Calu3 (cell line): ENCODE results near the gene CIBAR2. TPM values are rescaled to one million over a fixed set of nuclear protein-coding genes. Genes with fewer than 3 reads are reported as not detected.

Experiments
- BruUV-seq: library from RNA; stranded (reverse); fragments of 400-500 nt; replicated peaks from 2 replicates; lab custom pipeline; 2021; lab: Mats Ljungman, UMichigan
- CTCF ChIA-PET: fragments of 300-600 bp; sonication (Branson Sonifier 250); formaldehyde crosslinking; loops from one replicate; lab custom pipeline; 2022; ENCODE audit warnings: antibody characterized with exemption; lab: Charles Lee
- DNase-seq: peaks from one replicate; pipeline ENCODE4 v3.0.0; 2022
- H3K27ac Mint-ChIP-seq: one replicate; pipeline ENCODE4 v1.8.0; 2022; ENCODE audit warnings: mixed read lengths; ENCODE audit not compliant: unreplicated experiment
- H3K27me3 Mint-ChIP-seq: one replicate; pipeline ENCODE4 v1.8.0; 2022; ENCODE audit warnings: mixed read lengths; ENCODE audit not compliant: unreplicated experiment
- H3K36me3 Mint-ChIP-seq: one replicate; pipeline ENCODE4 v1.8.0; 2022; ENCODE audit warnings: mild to moderate bottlenecking, moderate library complexity, mixed read lengths; ENCODE audit not compliant: insufficient read depth, unreplicated experiment
- H3K4me1 Mint-ChIP-seq: one replicate; pipeline ENCODE4 v1.8.0; 2022; ENCODE audit warnings: mild to moderate bottlenecking, low read depth, mixed read lengths; ENCODE audit not compliant: unreplicated experiment
- H3K4me3 Mint-ChIP-seq: one replicate; pipeline ENCODE4 v1.8.0; 2022; ENCODE audit warnings: mild to moderate bottlenecking, low read depth, moderate library complexity, mixed read lengths; ENCODE audit not compliant: unreplicated experiment
- H3K9me3 Mint-ChIP-seq: one replicate; pipeline ENCODE4 v1.8.0; 2022; ENCODE audit warnings: low read depth, mixed read lengths; ENCODE audit not compliant: unreplicated experiment
- CTCF ChIP-seq: fragments of 200-600 bp; IDR thresholded peaks from one replicate; pipeline ENCODE4 v1.8.0; 2022; ENCODE audit warnings: antibody characterized with exemption; ENCODE audit not compliant: unreplicated experiment
- intact Hi-C: fragments of 100-400 bp; cut with micrococcal nuclease; formaldehyde crosslinking; loops from one replicate; pipeline ENCODE4 v1.10.0; 2022; ENCODE audit not compliant: unreplicated experiment
- total RNA-seq: library from RNA; stranded (reverse); gene quantifications from 2 replicates; pipeline ENCODE4 v1.2.3, GENCODE V29; 2022

CIBAR2 gene
- total RNA-seq, 1 experiment from 2014 or later: not detected

- Mint-ChIP-seq H3K27me3 (peaks cover 57% of the 10 kb centered on the region), H3K9me3 (no peaks in the 10 kb centered on the region), H3K27ac (no peak overlapping the region), H3K4me1 (peaks cover 20% of the 10 kb centered on the region), H3K36me3 (no peaks in the 10 kb centered on the region), H3K4me3 (no peak overlapping the region)
- BruUV-seq: no TSS peak
- TF ChIP-seq CTCF: no peak
- intact Hi-C loops: no loop called here
- CTCF ChIA-PET: no interaction called here
- no peak for DNase-seq
These were observed 40.8 kb upstream of the CIBAR2 start for GRCh38 chr16:85153046-85153445.

- Mint-ChIP-seq H3K4me1 (peaks cover 14% of the 10 kb centered on the region), H3K27me3 (peaks cover 56% of the 10 kb centered on the region), H3K27ac (no peak overlapping the region), H3K4me3 (no peak overlapping the region), H3K9me3 (no peaks in the 10 kb centered on the region), H3K36me3 (no peaks in the 10 kb centered on the region)
- BruUV-seq: no TSS peak
- no peak for DNase-seq
- no peak for TF ChIP-seq CTCF
- intact Hi-C loops: no loop called here
- CTCF ChIA-PET: interaction anchor here (1.2 kb wide), 1 partner anchor 20 kb away, joined by 3 read pairs; no protein-coding TSS in a partner anchor
These were observed 40.2 kb upstream of the CIBAR2 start for GRCh38 chr16:85152414-85153030.

GRCh38 chr16:85151603-85152413, 39.5 kb upstream of the CIBAR2 start:
- intact Hi-C loops: no loop called here
- Mint-ChIP-seq H3K36me3 (no peaks in the 10 kb centered on the region), H3K27ac (no peak overlapping the region), H3K4me1 (peaks cover 13% of the 10 kb centered on the region), H3K9me3 (no peaks in the 10 kb centered on the region), H3K27me3 (peaks cover 56% of the 10 kb centered on the region), H3K4me3 (no peak overlapping the region)
- DNase-seq: peak; percentile 47
- CTCF ChIA-PET: interaction anchor here (1.2 kb wide), 1 partner anchor 21 kb away, joined by 3 read pairs; no protein-coding TSS in a partner anchor
- BruUV-seq: no TSS peak
- TF ChIP-seq CTCF: no peak

GRCh38 chr16:85151079-85151602, 38.9 kb upstream of the CIBAR2 start:
- no peak for TF ChIP-seq CTCF
- Mint-ChIP-seq H3K27me3 (peaks cover 56% of the 10 kb centered on the region), H3K9me3 (no peaks in the 10 kb centered on the region), H3K4me3 (no peak overlapping the region), H3K27ac (peak overlapping the region; percentile 1), H3K36me3 (no peaks in the 10 kb centered on the region), H3K4me1 (peaks cover 13% of the 10 kb centered on the region)
- CTCF ChIA-PET: no interaction called here
- no peak for DNase-seq
- no TSS peak for BruUV-seq
- intact Hi-C loops: no loop called here
